Caki2 (cell line): ENCODE measurements around the gene TMEM108. TPM values are rescaled to one million over a fixed set of nuclear protein-coding genes. Genes with fewer than 3 reads are reported as not detected.

Experiments used
- DNase-seq: peaks from one replicate; pipeline ENCODE4 v3.0.0-alpha.2; 2015; ENCODE audit warnings: low read depth
- in situ Hi-C: cut with HindIII; loops from 2 replicates; pipeline ENCODE4 v1.10.0; 2016; ENCODE audit warnings: low sequenced_read_pairs, low pct_unique_long_range_greater_than_20kb, mixed read lengths
- total RNA-seq: library from RNA; depleted of rRNA; stranded (reverse); fragments of >200 nt; shearing (Covaris generic); gene quantifications from 2 replicates; pipeline ENCODE4 v1.2.3, GENCODE V29; 2014; ENCODE audit warnings: low replicate concordance

TMEM108 gene
- total RNA-seq, 1 experiment from 2014 or later: not detected

DNA sequence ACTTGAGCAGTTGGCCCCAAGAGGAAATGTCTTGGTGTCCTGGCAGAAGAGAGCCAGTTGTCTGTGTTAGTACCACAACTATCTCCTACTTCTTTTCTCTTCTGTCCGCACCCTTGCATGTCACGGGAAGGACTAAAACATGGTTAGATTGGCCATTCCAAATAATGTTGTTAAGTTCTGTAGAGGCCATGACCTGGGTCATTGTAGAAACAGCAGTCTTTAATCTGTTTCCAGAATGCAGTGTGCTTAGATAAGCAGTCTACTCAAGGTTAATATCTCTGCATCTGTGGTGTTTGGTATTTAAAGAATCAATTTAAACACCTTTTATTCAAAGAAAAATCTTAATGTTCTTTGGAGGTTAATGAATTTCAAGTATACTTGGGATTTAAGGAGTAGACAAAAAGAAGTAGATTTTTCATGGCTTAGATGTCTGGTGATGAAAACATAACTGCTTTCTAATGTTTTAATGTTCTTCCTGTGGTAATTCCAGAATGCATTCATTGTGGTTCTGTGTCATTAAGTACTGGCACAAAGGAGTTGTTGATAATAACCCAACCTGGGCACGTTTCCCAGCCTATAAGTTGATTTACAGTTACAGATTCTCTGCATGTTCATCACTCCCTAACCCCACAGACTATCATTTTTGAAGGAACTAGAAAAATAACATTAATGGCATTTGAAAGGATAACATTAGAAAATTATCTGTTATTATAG is 58.9 kb downstream of the TMEM108 start:
- no peak for DNase-seq
- in situ Hi-C loops: no loop called here

DNA sequence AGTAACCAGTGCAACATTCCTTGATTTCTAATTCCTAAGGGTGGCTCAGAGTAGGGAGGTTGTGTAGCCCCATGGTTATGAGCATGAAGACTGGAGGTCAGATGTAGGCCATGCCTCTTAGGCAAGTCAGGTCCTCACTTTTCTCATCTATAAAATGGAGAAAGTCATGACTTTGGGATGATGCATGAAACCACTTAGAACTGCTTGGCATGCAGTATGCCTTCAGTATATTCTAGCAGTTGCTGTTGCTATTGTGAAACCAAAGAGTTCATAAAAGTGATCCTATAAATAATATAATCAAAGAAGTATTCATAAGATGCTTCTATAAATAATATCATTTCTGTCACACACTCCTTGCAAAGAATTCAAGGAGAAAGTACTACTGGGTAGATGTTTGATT is 65.5 kb downstream of the TMEM108 start:
- no peak for DNase-seq
- in situ Hi-C loops: no loop called here

DNA sequence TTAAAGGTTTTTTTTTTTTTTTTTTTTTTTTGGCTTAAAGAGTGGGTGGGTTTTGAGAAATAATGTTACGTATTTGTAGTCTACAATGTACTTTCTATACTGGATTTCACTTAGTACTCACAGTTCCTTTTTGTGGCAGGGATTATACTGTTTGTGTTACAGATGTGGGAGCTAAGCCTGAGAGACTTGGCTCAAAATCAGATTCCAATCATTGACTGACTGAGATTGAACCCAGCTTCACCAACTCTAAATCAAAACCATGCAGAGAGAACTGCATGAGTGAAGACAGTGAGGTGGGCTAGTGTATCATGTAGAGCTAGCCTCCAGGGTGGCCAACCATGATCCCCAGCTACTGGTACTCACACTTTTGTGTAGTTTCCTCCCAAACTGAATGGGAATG is 68.0 kb downstream of the TMEM108 start:
- in situ Hi-C loops: no loop called here
- no peak for DNase-seq

DNA sequence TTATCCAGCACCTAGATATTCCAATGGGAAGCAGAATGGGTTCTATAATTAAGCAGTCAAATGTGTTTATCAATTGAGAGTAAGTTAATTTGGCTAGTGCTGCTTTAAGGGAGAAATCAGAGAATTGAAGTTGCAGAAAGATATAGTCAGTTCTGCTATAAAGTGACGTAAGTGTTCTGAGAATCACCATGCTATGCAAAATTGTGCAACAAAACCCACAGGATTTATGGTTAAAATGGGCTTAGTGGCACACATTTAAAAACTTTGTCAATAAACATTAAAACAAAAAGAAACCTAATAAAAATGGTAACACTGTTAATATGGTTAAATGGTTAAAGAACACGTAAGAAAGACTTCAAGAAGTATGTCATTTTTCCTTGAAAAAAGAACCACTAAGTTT is 74.5 kb downstream of the TMEM108 start:
- in situ Hi-C loops: no loop called here
- no peak for DNase-seq

GRCh38 chr3:133113526-133113925 is 75.3 kb downstream of the TMEM108 start:
- DNase-seq: no peak
- in situ Hi-C loops: no loop called here

DNA sequence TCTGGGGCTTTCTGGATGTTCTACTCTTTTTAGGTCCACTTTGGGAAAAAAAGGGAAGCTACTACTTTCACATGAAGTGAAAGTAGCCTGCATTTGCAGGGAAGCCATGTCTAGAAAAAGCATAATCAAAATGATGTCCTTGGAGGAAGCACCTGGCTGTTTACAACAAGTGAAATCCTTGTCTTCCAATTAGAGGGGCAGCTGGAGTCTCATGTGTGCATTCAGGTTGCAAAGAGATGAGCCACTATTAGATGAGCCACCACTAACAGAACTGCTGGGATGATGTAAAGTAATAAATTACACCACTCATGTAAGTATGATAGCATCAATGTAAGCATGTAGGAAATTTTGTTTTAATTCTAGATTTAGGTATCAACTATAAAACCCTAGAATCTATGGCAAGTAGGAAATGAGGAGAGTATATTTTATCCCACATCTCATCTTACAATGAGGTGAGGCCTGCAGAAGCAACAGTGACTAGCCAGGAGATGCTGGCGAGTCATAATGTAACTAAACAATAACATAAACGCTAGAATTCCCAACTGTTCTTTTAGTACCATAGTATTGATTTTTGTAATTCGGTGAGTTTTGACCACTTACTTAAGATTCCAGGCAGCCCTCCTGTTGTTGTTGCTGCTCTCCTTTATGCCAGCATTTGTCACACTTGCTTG is 75.9 kb downstream of the TMEM108 start:
- in situ Hi-C loops: no loop called here

GRCh38 chr3:133115176-133115575 is 77.0 kb downstream of the TMEM108 start:
- in situ Hi-C loops: no loop called here
- DNase-seq: no peak

More for the DNA sequence above, 75.9 kb downstream of the TMEM108 start:
- DNase-seq: no peak

DNA sequence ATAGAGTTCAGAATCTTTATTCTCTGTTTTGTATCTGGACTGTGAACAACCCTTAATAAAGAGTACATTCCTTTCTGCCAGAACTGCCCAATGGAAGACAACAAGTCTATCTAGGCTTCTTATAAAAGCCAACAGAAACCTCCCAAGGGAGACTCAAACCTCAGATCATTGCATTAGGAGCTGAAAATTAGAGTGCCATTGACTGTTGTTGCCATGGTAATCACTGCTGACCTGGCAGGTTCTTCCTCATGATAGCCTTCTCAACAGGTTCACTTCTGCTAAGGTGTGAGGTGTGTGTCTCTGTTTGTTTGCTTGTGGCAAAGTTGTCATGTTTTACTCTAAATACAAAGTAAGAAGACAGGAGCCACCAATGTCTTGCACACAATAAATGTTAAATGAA is 79.2 kb downstream of the TMEM108 start:
- DNase-seq: no peak
- in situ Hi-C loops: no loop called here

GRCh38 chr3:133119176-133119575 is 81.0 kb downstream of the TMEM108 start:
- DNase-seq: no peak
- in situ Hi-C loops: no loop called here

DNA sequence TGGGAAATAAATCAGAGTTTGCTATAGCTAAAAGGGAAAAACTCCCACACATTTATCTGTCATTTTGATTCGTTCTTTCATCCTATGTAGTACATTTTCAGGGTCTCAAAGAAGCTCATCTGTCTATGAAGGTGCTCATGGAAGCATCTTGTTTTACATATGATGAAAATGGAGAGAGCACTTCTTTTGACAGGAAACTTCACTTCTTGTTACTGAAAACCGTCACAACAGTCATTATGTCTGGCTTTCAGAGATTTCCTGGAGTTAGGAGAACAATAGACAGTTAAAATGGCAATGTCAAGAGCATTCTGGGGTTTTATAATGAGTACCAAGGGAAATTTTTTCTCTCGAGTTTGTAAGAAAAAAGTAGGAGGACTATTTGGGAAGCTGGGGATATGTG is 83.3 kb downstream of the TMEM108 start:
- DNase-seq: no peak
- in situ Hi-C loops: no loop called here

DNA sequence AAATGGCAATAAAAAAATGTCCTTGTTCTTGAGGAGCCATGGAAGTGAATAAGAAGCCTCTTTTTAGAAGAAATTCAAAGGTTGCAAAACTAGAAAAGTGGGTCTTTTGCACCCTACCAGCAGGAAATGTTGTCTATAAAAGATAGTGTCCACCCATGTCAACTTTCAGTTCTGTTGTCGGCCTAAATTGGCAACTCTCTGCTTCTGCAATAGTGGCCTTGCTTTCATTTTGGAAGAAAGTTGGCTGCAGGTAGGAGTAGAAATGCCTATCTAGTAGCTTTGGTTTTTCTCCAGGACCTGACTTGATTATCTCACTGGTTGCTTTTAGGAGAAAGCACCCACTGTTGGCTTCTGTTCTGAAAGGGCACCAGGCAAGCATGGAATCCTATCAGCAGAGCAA is 85.4 kb downstream of the TMEM108 start:
- DNase-seq: no peak
- in situ Hi-C loops: no loop called here

DNA sequence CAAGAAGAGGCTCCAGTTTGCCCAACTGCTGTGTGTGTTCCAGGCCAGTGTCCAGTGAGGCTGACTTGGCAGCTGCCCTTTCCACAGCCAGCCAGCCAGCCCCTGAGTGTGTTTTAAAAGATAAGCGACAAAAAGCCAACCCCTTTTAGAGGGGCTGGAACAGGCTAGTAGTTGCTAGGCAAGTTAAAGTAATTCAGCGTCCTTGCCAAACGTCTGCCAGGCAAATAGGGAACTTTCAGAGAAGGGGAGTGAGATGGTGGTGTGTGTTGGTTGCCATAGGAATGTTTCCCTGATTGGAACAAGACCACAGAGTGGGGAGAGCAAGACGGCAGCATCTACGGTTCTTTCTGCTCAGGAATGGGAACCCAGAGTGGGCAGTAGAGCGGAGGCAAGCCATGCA is 86.3 kb downstream of the TMEM108 start:
- DNase-seq: no peak
- in situ Hi-C loops: no loop called here

- in situ Hi-C loops: no loop called here
- DNase-seq: no peak
These were observed 87.0 kb downstream of the TMEM108 start for GRCh38 chr3:133125171-133125570.

DNA sequence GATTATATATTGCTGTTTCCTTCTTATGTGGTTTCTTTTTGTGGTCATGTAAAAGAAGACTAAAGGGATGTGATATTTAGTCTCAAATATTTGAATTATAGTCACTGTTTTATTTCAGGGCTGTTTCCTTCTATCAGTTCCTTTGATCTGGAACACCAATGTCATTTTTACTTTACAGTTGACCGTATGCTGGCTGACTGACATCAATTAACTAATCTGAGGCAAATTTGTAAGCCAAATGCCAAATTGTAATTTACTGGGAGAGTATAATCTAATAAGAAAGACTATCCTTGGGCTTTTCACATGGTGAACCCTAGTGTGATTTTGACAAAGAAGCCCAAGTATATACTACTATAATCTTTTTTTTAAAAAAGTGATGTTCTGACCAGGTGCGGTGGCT is 87.6 kb downstream of the TMEM108 start:
- in situ Hi-C loops: no loop called here
- no peak for DNase-seq

DNA sequence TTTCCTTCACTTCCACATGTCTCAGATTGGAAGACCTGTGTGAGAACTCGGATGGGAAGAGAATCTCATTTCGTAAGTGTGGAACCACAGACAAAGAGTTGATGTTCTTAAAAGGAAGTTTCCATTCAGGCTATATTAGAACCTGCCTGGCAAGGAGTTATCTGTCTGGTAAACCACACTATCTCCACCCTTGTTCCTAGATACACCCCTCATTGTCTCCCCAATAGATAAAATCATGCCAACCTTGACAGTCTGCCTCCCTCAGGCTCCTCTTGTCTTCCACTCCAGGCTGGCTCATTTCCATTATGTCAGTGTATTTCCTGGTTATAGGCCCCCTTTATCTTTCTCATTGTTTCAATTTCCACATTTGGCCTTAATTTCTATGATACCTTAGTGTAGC is 89.2 kb downstream of the TMEM108 start:
- DNase-seq: no peak
- in situ Hi-C loops: no loop called here

DNA sequence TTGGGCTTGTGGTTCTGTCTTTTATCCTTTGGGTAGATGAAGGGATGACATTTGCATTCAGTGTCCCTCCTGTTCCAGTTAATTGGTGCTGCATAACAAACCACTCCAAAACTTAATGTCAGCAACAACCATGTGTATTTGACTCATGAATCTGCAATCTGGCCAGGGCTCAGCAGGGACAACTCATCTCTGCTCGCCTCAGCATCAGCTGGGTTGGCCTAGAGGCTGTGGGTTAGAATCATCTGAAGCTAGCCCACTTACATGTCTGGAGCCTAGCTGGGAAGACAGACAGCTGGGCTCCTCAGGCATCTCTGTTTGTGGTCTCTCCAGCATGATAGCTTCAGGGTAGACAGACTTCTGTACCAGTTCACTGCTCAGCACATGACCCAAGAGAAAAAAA is 92.0 kb downstream of the TMEM108 start:
- no peak for DNase-seq
- in situ Hi-C loops: no loop called here

DNA sequence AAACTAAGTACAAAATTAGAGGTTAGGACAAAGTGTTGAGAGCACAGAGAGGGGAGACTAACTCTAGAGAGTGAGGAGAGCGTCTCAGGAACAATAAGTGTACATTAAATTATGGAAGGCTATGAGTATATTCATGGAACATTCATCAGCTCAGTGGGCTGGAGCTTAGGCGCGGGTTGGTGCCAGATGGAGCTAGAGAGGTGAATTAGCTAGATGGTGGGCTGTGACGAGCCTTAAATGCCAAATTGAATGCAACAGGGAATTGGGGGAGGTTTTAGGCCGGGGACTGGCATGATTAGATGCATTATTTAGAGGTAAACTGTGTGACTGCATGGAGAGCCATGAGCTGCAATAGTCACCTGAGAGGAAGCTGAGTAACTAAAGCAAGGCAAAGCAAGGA is 97.1 kb downstream of the TMEM108 start:
- in situ Hi-C loops: no loop called here
- no peak for DNase-seq

DNA sequence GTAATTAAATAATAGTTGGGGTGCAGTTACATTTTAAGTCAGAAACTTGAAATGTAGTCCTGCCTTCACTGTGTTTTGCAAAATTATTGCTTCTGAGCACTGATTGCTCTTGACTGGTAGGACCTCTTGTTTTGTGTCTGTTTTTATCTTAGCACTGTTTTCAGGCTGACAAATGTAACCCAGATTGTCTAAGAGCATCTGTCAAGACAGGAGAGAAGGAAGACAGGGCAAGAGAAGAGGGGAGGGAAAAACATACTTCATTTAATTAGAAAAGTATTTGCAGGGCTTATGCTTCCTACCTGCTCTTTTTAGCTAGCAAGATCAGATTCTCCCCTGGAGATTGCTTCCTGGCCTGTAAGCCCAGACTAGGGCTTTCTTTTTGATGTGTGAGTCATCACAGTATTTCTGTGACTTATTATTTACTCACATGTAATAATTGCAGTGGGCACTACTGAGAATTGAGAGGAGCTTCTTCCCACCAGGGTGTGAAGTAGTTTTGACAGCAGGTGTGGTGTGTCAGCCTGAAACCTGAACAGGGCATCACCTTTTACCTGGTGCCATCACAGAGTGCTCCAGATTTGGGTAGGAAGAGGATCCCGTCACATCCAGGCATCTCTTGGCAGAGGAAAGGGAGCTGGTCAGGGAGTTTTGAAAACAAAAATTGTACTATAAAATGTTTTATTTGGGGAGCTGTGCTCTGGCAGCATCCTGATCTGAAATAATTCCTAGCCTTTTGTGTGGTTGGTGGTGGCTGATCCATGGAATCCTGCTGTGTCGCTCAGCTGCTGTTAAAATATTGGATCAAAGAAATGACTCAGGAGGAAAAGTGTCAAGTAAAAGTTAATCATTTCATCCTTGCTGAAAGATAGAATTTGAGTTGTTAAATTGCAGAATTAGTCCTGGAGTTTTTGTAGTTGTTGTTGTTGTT is 98.2 kb downstream of the TMEM108 start:
- in situ Hi-C loops: no loop called here
- DNase-seq: no peak
